ENCODE measurements around the gene COLGALT1. TPM values are rescaled to one million over a fixed set of nuclear protein-coding genes. Genes with fewer than 3 reads are reported as not detected.

COLGALT1 gene
- total RNA-seq, 1 donor from 2014 or later: 104 TPM

GRCh38 chr19:17528610-17529009 lies 26.8 kb upstream of the COLGALT1 start:
- Histone ChIP-seq H3K27ac (no peak overlapping the region), H3K36me3 (no peaks in the 10 kb centered on the region), H3K9me3 (no peaks in the 10 kb centered on the region), H3K4me3 (no peak overlapping the region), H3K27me3 (no peaks in the 10 kb centered on the region), H3K4me1 (peaks cover 5% of the 10 kb centered on the region)
- DNase-seq (no peak), ATAC-seq (no peak)
- TF ChIP-seq, protein P1, sequence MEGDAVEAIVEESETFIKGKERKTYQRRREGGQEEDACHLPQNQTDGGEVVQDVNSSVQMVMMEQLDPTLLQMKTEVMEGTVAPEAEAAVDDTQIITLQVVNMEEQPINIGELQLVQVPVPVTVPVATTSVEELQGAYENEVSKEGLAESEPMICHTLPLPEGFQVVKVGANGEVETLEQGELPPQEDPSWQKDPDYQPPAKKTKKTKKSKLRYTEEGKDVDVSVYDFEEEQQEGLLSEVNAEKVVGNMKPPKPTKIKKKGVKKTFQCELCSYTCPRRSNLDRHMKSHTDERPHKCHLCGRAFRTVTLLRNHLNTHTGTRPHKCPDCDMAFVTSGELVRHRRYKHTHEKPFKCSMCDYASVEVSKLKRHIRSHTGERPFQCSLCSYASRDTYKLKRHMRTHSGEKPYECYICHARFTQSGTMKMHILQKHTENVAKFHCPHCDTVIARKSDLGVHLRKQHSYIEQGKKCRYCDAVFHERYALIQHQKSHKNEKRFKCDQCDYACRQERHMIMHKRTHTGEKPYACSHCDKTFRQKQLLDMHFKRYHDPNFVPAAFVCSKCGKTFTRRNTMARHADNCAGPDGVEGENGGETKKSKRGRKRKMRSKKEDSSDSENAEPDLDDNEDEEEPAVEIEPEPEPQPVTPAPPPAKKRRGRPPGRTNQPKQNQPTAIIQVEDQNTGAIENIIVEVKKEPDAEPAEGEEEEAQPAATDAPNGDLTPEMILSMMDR (IDR thresholded peaks at IDR 0.05): no peak
- intact Hi-C loops (cut with DNase I): no loop called here

- Histone ChIP-seq H3K36me3 (no peaks in the 10 kb centered on the region), H3K27ac (no peak overlapping the region), H3K9me3 (no peaks in the 10 kb centered on the region), H3K4me1 (no peaks in the 10 kb centered on the region), H3K4me3 (no peak overlapping the region), H3K27me3 (no peaks in the 10 kb centered on the region)
- TF ChIP-seq, protein P1 (IDR thresholded peaks at IDR 0.05): no peak
- intact Hi-C loops (cut with DNase I): no loop called here
- ATAC-seq: no peak
- no peak for DNase-seq
Measured at GRCh38 chr19:17529239-17530158, 25.9 kb upstream of the COLGALT1 start.

DNA sequence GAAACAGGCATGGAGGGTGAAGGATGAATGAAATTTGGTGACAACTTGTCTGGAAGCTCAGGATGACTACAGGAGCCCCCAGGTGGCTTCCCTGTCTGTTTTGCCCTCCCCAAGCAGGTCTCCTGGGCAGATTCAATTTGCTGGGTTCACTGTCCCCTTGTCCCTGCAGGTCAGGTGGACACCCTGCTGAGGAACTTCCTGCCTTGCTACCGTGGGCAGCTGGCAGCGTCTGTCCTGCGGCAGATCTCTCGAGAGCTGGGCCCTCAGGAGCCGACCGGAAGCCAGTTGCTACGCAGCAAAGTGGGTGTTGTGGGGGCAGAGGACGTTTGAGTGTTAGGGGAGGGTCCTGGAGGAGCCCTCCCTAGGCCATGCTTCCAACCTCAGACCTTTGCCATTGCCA lies 24.9 kb upstream of the COLGALT1 start:
- no peaks in the 10 kb centered on the region for H3K36me3 ChIP-seq
- H3K27me3 ChIP-seq: no peaks in the 10 kb centered on the region
- intact Hi-C loops (cut with DNase I): no loop called here
- no peaks in the 10 kb centered on the region for H3K4me1 ChIP-seq
- TF ChIP-seq, protein P1 (IDR thresholded peaks at IDR 0.05): no peak
- no peak overlapping the region for H3K4me3 ChIP-seq
- ATAC-seq (peak; percentile 24), DNase-seq (no peak)
- H3K9me3 ChIP-seq: no peaks in the 10 kb centered on the region
- H3K27ac ChIP-seq: no peak overlapping the region

GRCh38 chr19:17532116-17532515 lies 23.3 kb upstream of the COLGALT1 start:
- H3K27ac ChIP-seq: no peak overlapping the region
- H3K4me1 ChIP-seq: no peaks in the 10 kb centered on the region
- intact Hi-C loops (cut with DNase I): no loop called here
- TF ChIP-seq, protein P1 (IDR thresholded peaks at IDR 0.05): no peak
- H3K9me3 ChIP-seq: no peaks in the 10 kb centered on the region
- no peak for ATAC-seq
- no peaks in the 10 kb centered on the region for H3K27me3 ChIP-seq
- H3K36me3 ChIP-seq: no peaks in the 10 kb centered on the region
- DNase-seq: no peak
- H3K4me3 ChIP-seq: no peak overlapping the region

DNA sequence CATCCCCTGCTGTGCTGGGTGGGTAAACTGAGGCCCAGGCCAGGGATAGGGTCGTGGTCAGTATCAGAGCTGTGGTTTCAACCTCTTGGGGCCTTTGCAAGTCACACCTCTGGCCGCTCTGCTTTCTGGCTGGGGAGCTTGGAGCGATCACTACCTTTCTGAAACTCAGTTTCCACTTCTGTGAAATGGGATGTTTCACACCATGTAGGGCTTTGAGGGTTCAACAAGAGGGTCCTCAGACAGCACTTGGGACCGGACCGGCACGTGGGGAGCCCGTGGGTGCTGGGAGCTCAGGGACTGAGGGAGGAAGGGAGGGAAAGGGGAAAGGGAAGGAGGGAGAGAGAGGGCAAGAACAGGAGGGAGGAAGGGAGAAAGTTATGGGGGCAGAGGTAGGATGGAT lies 22.9 kb upstream of the COLGALT1 start:
- intact Hi-C loops (cut with DNase I): no loop called here
- no peaks in the 10 kb centered on the region for H3K27me3 ChIP-seq
- no peaks in the 10 kb centered on the region for H3K36me3 ChIP-seq
- no peak overlapping the region for H3K27ac ChIP-seq
- ATAC-seq (no peak), DNase-seq (no peak)
- H3K4me1 ChIP-seq: no peaks in the 10 kb centered on the region
- TF ChIP-seq, protein P1 (IDR thresholded peaks at IDR 0.05): no peak
- H3K9me3 ChIP-seq: no peaks in the 10 kb centered on the region
- H3K4me3 ChIP-seq: no peak overlapping the region

Data from upper lobe of right lung (tissue), 1 donor.